IMR-90 (cell line): ENCODE data around the gene MT3.

Experiments
- BHLHE40 ChIP-seq: fragments of 150-350 bp; IDR thresholded peaks from 2 replicates; pipeline ENCODE4 v1.6.1; 2016; ENCODE audit warnings: mild to moderate bottlenecking, low read depth, low read length
- ELK1 ChIP-seq: fragments of 150-350 bp; IDR thresholded peaks from 2 replicates; pipeline ENCODE4 v1.6.1; 2016; ENCODE audit warnings: low read depth, mild to moderate bottlenecking, low read length, moderate library complexity, borderline replicate concordance
- MAFK ChIP-seq: IDR thresholded peaks from 2 replicates; pipeline ENCODE4 v1.6.1; 2012; ENCODE audit warnings: low read depth, low read length, improper control_type of control experiment
- MXI1 ChIP-seq: IDR thresholded peaks from 2 replicates; pipeline ENCODE4 v1.6.1; 2012; ENCODE audit warnings: low read depth, mild to moderate bottlenecking, low read length, moderate library complexity, borderline replicate concordance
- POLR2A ChIP-seq: IDR thresholded peaks from 2 replicates; pipeline ENCODE4 v1.6.1; 2012; ENCODE audit warnings: mild to moderate bottlenecking, low read depth, low read length
- RCOR1 ChIP-seq: IDR thresholded peaks from 2 replicates; pipeline ENCODE4 v1.6.1; 2012; ENCODE audit warnings: mild to moderate bottlenecking, low read length, improper control_type of control experiment; ENCODE audit not compliant: insufficient replicate concordance
- TF ChIP-seq, protein P1 (sequence below): fragments of 150-350 bp; IDR thresholded peaks from 2 replicates; pipeline ENCODE4 v1.6.1; 2017; ENCODE audit warnings: mild to moderate bottlenecking, antibody characterized with exemption, low read length, low read depth
- TF ChIP-seq, protein P2 (sequence below): conservative IDR thresholded peaks from 2 replicates; pipeline ENCODE4 v1.5.1; 2012; ENCODE audit warnings: mild to moderate bottlenecking, low read depth, low read length, improper control_type of control experiment

- TF ChIP-seq, protein P1, sequence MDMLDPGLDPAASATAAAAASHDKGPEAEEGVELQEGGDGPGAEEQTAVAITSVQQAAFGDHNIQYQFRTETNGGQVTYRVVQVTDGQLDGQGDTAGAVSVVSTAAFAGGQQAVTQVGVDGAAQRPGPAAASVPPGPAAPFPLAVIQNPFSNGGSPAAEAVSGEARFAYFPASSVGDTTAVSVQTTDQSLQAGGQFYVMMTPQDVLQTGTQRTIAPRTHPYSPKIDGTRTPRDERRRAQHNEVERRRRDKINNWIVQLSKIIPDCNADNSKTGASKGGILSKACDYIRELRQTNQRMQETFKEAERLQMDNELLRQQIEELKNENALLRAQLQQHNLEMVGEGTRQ, result no peak
- TF ChIP-seq RCOR1 (no peak), POLR2A (no peak), BHLHE40 (no peak), MXI1 (no peak), MAFK (no peak), ELK1 (no peak)
- TF ChIP-seq, protein P2, sequence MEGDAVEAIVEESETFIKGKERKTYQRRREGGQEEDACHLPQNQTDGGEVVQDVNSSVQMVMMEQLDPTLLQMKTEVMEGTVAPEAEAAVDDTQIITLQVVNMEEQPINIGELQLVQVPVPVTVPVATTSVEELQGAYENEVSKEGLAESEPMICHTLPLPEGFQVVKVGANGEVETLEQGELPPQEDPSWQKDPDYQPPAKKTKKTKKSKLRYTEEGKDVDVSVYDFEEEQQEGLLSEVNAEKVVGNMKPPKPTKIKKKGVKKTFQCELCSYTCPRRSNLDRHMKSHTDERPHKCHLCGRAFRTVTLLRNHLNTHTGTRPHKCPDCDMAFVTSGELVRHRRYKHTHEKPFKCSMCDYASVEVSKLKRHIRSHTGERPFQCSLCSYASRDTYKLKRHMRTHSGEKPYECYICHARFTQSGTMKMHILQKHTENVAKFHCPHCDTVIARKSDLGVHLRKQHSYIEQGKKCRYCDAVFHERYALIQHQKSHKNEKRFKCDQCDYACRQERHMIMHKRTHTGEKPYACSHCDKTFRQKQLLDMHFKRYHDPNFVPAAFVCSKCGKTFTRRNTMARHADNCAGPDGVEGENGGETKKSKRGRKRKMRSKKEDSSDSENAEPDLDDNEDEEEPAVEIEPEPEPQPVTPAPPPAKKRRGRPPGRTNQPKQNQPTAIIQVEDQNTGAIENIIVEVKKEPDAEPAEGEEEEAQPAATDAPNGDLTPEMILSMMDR, result no peak
These were observed 21.3 kb downstream of the MT3 start for GRCh38 chr16:56610609-56611111.
